Heart right ventricle (tissue), 16 donors: ENCODE measurements around the gene INA. TPM values are rescaled to one million over a fixed set of nuclear protein-coding genes. Genes with fewer than 3 reads are reported as not detected.

Experiments
- ATAC-seq, 8 donors: fragments of 200-7000 bp; cut with Tn5 transposase; one replicate each; pipeline ENCODE4 v1.9.1; 2020; ENCODE audit warnings: mild to moderate bottlenecking in 8 of 8, moderate library complexity in 8 of 8, moderate number of reproducible peaks in 1 of 8
- DNase-seq, 2 donors: peaks; one replicate each; pipeline ENCODE4 v3.0.0-alpha.2; 2020
- H3K27ac ChIP-seq, 10 donors: fragments of 200-600 bp; sonication (generic) in 2 of 10; one replicate each; pipeline versions ENCODE4 v1.5.0 to v1.8.0; 2020 to 2022; ENCODE audit warnings: mild to moderate bottlenecking in 3 of 10
- H3K27me3 ChIP-seq, 7 donors: fragments of 200-600 bp; one replicate each; pipeline ENCODE4 v1.8.0; 2021 to 2022; ENCODE audit warnings: mild to moderate bottlenecking in 2 of 7
- H3K36me3 ChIP-seq, 9 donors: fragments of 200-600 bp; sonication (generic) in 1 of 9; one replicate each; pipeline versions ENCODE4 v1.5.0 to v1.8.0; 2020 to 2022; ENCODE audit warnings: mild to moderate bottlenecking in 2 of 9
- H3K4me1 ChIP-seq, 9 donors: fragments of 200-600 bp; sonication (generic) in 1 of 9; one replicate each; pipeline versions ENCODE4 v1.5.0 to v1.8.0; 2020 to 2022; ENCODE audit warnings: mild to moderate bottlenecking in 4 of 9
- H3K4me3 ChIP-seq, 10 donors: fragments of 200-600 bp; sonication (generic) in 2 of 10; one replicate each; pipeline versions ENCODE4 v1.5.0 to v1.8.0; 2020 to 2022; ENCODE audit warnings: mild to moderate bottlenecking in 7 of 10, moderate library complexity in 2 of 10
- H3K9me3 ChIP-seq, 11 donors: fragments of 200-600 bp in 10 of 11; sonication (generic) in 2 of 11; one replicate each; pipeline versions ENCODE4 v1.5.0 to v1.8.0; 2013 to 2022; ENCODE audit warnings: mild to moderate bottlenecking in 2 of 11, control low read depth in 1 of 11, moderate library complexity in 1 of 11
- CTCF ChIP-seq, 9 donors: fragments of 200-600 bp; sonication (generic) in 2 of 9; IDR thresholded peaks; one replicate each; pipeline versions ENCODE4 v1.5.0 to v1.8.0; 2021 to 2022; ENCODE audit warnings: antibody characterized with exemption in 9 of 9, mild to moderate bottlenecking in 5 of 9, moderate library complexity in 1 of 9
- WGBS, 2 donors: extraction: QIAGEN DNeasy Blood & Tissue Kit; methylation state at CpG; one replicate each; pipeline ENCODE4 v1.1.7; 2013; ENCODE audit warnings: inconsistent platforms in 1 of 2; 5-methylcytosine and 5-hydroxymethylcytosine counted together
- intact Hi-C, 10 donors: fragments of 100-400 bp; cut with DNase I; formaldehyde crosslinking; loops; one replicate each; pipeline versions ENCODE4 v1.11.1 to v1.14.2; 2022
- long read RNA-seq, 3 donors: library from polyadenylated mRNA; unstranded; transcript quantifications; one replicate each; pipeline ENCODE4 v2.0.0, GENCODE V29; 2020 to 2021
- polyA plus RNA-seq, 2 donors: library from polyadenylated mRNA; stranded (reverse); fragments of 200-250 nt; gene quantifications; one replicate each; pipeline ENCODE4 v1.2.3, GENCODE V29; 2013
- total RNA-seq, 10 donors: library from RNA; stranded (reverse); fragmentation: NEBNext Ultra II Directional in 3 of 10; extraction: Animal tissue kit (Norgen Biotek cat#: 25700) in 3 of 10; gene quantifications; one replicate each; pipeline versions ENCODE4 v1.2.1 to v1.2.4, GENCODE V29; 2021 to 2023
- donor health status: Arrhythmogenic right ventricular cardiomyopathy.
- donor health status: ischemic (EF 13 %, LVEDD 7.1; RV severe dilation, severe dysfunction).
- donor health status: healthy with polysubstance abuse.
- donor health status: DM: no; HTN: yes; CAD: no.
- donor health status: DM: no; HTN: no; CAD: no.
- donor health status: ischemic (EF 25% LVEDD 6.9; RV normal size, moderate dysfunction).
- donor health status: ischemic (EF 25% LVEDD 5.7; RV mildly dilated, moderate dysfunction).
- donor health status: healthy.
- donor health status: DM: yes; HTN: yes; CAD: no.
- donor health status: Ischemic cardiomyopathy.
- donor health status: ischemic (EF 35%, LVEDD 5.7; RV mildly dilated, moderate dysfunction).
- donor health status: nonischemic (EF 11% LVEDD 7.7; RV severe dilation, severe dysfunction).
- donor health status: DM: yes; HTN: yes; CAD: no.
- donor health status: PGD.
- donor health status: ischemic (EF 29% LVEDD 5.4; RV normal size, mild dysfunction).
- donor health status: nonischemic (EF 23%, LVEDD 6.1; RV moderate dilation, normal function).

Gene INA
- total RNA-seq, result not detected
- under 1 TPM in 1 of 2 donors, not detected in 1; 0.01 TPM for polyA plus RNA-seq
- long read RNA-seq, donor 1, result 0 reads
- long read RNA-seq, donor 2, result 0 reads
- long read RNA-seq, donor 3, result 0 reads

DNA sequence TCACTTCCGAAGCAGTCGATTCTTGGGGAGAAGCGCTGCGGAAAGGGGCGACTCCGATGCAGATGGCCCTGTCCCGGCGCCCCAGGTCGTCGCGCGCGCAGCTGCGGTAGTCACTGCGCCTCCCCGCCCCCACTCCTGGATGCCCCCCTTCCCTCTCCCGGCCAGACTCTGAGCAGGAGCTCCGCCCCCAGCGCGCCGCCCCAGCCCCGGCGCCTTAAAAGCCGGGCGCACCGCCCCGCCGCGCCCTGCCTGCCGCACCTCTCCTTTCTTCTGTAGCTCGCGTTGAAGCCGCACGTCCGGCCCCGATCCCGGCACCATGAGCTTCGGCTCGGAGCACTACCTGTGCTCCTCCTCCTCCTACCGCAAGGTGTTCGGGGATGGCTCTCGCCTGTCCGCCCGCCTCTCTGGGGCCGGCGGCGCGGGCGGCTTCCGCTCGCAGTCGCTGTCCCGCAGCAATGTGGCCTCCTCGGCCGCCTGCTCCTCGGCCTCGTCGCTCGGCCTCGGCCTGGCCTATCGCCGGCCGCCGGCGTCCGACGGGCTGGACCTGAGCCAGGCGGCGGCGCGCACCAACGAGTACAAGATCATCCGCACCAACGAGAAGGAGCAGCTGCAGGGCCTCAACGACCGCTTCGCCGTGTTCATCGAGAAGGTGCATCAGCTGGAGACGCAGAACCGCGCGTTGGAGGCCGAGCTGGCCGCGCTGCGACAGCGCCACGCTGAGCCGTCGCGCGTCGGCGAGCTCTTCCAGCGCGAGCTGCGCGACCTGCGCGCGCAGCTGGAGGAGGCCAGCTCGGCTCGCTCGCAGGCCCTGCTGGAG lies at the start of gene INA:
Gene INA, plus strand, starts transcription at position 243 of the 817 bp plus-strand sequence. Its CDS starts 74 bp downstream, at position 317.
- peaks cover 0 to 27% (median 6%) of the 10 kb centered on the region in 9 donors for H3K4me1 ChIP-seq
- peaks cover 19 to 79% (median 74%) of the 10 kb centered on the region in 7 donors for H3K27me3 ChIP-seq
- no peak for TF ChIP-seq CTCF (IDR thresholded peaks at IDR 0.05)
- peak within 1 kb of the TSS in 9 of 10 donors; percentile 1 to 39 (median 21) for H3K4me3 ChIP-seq
- intact Hi-C loops, result no loop called here
- 1% methylated on average over 82 to 105 of the region's 105 CpGs for WGBS, 2 donors
- H3K27ac ChIP-seq, result no peak within 1 kb of the TSS
- ATAC-seq (no peak), DNase-seq (no peak)
- no peaks in the 10 kb centered on the region for H3K36me3 ChIP-seq
- H3K9me3 ChIP-seq, result no peaks in the 10 kb centered on the region

- H3K27me3 ChIP-seq, result no peaks in the 10 kb centered on the region
- no peak for ATAC-seq
- WGBS, 2 donors, result 91 to 92% methylated on average over 1 of the region's 1 CpG
Measured at GRCh38 chr10:103227416-103227815, 49.5 kb upstream of the INA start.

DNA sequence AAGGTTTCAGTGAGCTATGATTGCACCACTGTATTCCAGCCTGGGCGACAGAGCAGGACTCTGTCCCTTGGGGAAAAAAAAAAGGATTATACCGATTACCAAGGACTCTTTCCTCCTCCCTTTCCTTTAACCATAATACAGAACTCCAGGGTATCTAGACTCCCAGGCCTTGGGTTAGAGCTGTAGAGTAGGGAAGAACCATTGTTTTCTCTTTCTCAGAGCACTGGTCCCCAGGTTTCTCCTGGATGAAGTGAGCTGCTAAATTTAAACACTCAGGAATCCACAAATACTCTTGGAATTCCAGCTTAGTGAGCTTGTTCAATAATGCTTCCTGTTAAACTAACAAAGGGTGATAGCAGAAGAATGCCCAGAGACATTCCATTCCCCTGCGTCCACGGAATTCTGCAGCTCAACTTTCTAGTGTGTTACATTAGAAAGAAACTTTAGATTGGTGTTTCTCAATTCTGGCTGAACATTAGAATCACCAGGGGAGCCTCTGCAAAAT lies 45.8 kb upstream of the INA start:
- DNase-seq (peak in 1 of 2 donors; percentile 22), ATAC-seq (peak; percentile 32 to 80 (median 68))
- peak overlapping the region; percentile 68 to 95 (median 86) for H3K27ac ChIP-seq
- H3K27me3 ChIP-seq, result no peaks in the 10 kb centered on the region
- H3K36me3 ChIP-seq, result no peaks in the 10 kb centered on the region
- H3K4me1 ChIP-seq, result peaks cover 7 to 47% (median 28%) of the 10 kb centered on the region in 9 donors
- WGBS, 2 donors, result 16 to 17% methylated on average over 4 of the region's 4 CpGs
- no peaks in the 10 kb centered on the region for H3K9me3 ChIP-seq
- peak overlapping the region in 2 of 10 donors; percentile 6 to 7 for H3K4me3 ChIP-seq
- TF ChIP-seq CTCF (IDR thresholded peaks at IDR 0.05), result no peak
- intact Hi-C loops, result loop anchor here in 2 of 10 donors (5.0 kb wide), 1 partner anchor 39 kb away; the partner anchor contains the start of gene NT5C2 (in 2 of the 2)

More at GRCh38 chr10:103227416-103227815, 49.5 kb upstream of the INA start:
- intact Hi-C loops, result loop anchor here in 1 of 10 donors (5.0 kb wide), 1 partner anchor 35 kb away; the partner anchor contains the start of gene NT5C2
- no peak for TF ChIP-seq CTCF (IDR thresholded peaks at IDR 0.05)
- Histone ChIP-seq H3K4me3 (no peak overlapping the region), H3K9me3 (peaks cover 2 to 29% (median 21%) of the 10 kb centered on the region in 11 donors), H3K27ac (peak overlapping the region in 7 of 10 donors; percentile 61 to 88 (median 79)), H3K36me3 (no peaks in the 10 kb centered on the region), H3K4me1 (peaks cover 7 to 57% (median 25%) of the 10 kb centered on the region in 9 donors)
- no peak for DNase-seq

GRCh38 chr10:103232131-103232673 lies 44.7 kb upstream of the INA start:
- DNase-seq (no peak), ATAC-seq (no peak)
- Histone ChIP-seq H3K27me3 (no peaks in the 10 kb centered on the region), H3K36me3 (no peaks in the 10 kb centered on the region), H3K4me1 (peaks cover 7 to 43% (median 28%) of the 10 kb centered on the region in 9 donors), H3K4me3 (no peak overlapping the region), H3K9me3 (no peaks in the 10 kb centered on the region), H3K27ac (peak overlapping the region in 9 of 10 donors; percentile 69 to 95 (median 86))
- TF ChIP-seq CTCF (IDR thresholded peaks at IDR 0.05), result no peak
- 53 to 54% methylated on average over 3 of the region's 3 CpGs for WGBS, 2 donors
- intact Hi-C loops, result loop anchor here in 2 of 10 donors (5.0 kb wide), 1 partner anchor 40 kb away; the partner anchor contains the start of gene NT5C2 (in 2 of the 2)
